Measurements from ENCODE around the gene ST7L.

DNA sequence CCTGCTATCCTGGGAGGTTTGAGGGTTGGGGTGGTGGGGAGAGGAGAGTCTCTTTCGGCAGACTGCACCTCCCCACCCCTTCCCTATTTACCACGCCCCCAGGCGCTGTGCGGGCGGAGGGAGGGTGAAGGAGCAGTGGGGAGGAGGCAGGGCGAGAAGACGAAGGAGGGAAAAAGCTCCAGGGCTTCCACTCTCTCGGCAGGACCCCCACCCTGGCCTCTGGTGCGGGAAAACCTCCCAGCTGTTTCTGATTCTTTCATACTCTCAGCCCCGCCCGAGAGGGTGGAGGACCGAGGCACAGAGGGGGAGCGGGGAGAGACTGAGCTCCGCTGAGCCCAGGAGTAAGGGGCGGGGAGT lies 111.0 kb downstream of the ST7L start:
- TF ChIP-seq EZH2phosphoT487 (IDR thresholded peaks at IDR 0.05; ENCODE audit: low read depth, severe bottlenecking, unreplicated experiment): no peak
- no peak for TF ChIP-seq EZH2 (IDR thresholded peaks at IDR 0.05; ENCODE audit: borderline replicate concordance)
